ENCODE results near the gene TCF12. TPM values are rescaled to one million over a fixed set of nuclear protein-coding genes. Genes with fewer than 3 reads are reported as not detected.

TCF12 gene
- total RNA-seq, 1 donor from 2014 or later: 93.0 TPM

GRCh38 chr15:57328897-57329296 lies 410.5 kb downstream of the TCF12 start:
- no peak for ATAC-seq
- H3K36me3 ChIP-seq: no peaks in the 10 kb centered on the region

DNA sequence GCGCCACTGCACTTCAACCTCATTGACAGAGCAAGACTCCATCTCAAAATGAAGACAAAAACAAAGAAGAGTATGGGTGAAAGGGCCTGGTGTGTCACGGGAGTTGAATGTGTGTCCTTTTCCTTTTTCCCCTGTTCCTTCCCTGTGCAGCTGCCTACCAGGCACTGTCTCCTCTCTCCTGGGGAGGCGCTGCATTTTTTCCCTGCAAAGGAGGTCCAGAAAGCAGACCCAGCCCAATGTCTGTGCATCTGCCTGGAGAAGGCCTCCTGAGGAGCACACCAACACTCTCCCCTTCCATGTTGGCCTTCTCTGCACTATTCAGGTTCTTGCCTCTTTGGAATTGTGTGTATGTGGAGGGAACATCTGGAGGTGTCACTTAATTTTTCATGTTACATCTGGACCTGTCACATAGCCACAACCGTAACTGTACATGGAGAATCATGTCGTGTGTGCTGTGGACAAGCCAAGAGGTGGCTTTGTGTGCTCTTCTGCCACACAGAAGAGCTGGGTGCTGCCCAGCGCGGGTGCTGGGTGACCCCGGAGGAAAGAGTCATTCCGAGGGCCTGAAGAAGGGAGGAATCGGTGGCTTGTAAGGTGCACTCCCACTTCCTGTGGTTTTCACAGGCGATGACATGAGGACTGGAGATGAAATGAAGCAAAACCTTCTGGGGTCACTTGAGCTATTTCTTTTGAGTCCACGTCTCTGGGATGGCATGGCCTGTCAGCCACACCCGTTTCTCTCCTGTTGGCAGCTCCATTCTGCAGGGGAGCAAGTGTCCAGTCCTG lies 411.3 kb downstream of the TCF12 start:
- DNase-seq (no peak), ATAC-seq (no peak)
- H3K36me3 ChIP-seq: no peaks in the 10 kb centered on the region
- no peak for TF ChIP-seq CTCF (IDR thresholded peaks at IDR 0.05)
- intact Hi-C loops (cut with DNase I): no loop called here
- H3K4me1 ChIP-seq: peaks cover 10% of the 10 kb centered on the region
- H3K27me3 ChIP-seq (ENCODE audit: low read depth): no peaks in the 10 kb centered on the region
- no peak overlapping the region for H3K27ac ChIP-seq
- no peaks in the 10 kb centered on the region for H3K9me3 ChIP-seq
- no peak overlapping the region for H3K4me3 ChIP-seq

More at GRCh38 chr15:57328897-57329296, 410.5 kb downstream of the TCF12 start:
- no peak for DNase-seq
- H3K9me3 ChIP-seq: no peaks in the 10 kb centered on the region
- H3K27ac ChIP-seq: no peak overlapping the region
- no peak overlapping the region for H3K4me3 ChIP-seq
- intact Hi-C loops (cut with DNase I): no loop called here
- no peaks in the 10 kb centered on the region for H3K27me3 ChIP-seq (ENCODE audit: low read depth)
- peaks cover under 1% of the 10 kb centered on the region for H3K4me1 ChIP-seq
- TF ChIP-seq CTCF (IDR thresholded peaks at IDR 0.05): no peak

DNA sequence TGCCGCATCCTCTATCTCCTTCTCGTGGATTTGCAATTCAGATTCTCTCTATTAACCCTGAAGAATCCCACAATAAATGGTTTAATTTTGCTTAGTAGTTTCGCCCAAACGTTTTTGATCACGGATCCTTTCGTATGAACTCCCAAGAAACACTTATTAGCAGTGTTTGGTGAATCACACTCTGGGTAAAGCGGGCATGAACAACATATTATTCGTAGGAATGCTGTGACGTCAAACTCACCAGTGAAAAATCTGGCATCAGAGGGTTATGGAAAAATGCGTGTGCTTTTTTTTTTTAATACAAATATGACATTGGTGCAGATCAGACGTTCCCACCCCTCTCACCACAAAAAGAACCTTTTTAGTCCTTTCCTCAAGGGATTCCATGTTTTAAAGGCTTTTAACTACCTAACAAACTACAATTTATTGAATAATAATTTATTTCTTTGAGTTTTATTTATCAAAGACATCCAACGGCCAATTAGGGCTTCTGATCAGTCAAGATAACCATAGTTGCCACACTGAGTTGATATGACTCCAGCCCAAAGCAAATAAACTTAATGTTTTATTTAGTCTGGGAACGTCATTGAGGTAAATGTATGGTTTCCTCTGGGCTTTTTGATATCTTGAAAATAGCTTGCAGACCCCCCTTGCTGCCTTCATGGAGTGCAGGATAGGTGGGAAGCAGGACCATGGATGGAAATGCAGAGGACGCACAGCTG lies 412.3 kb downstream of the TCF12 start:
- Histone ChIP-seq H3K27ac (no peak overlapping the region), H3K4me3 (no peak overlapping the region), H3K4me1 (peaks cover 10% of the 10 kb centered on the region), H3K27me3 (ENCODE audit: low read depth) (no peaks in the 10 kb centered on the region), H3K9me3 (no peaks in the 10 kb centered on the region), H3K36me3 (no peaks in the 10 kb centered on the region)
- DNase-seq (no peak), ATAC-seq (no peak)
- TF ChIP-seq CTCF (IDR thresholded peaks at IDR 0.05): no peak
- intact Hi-C loops (cut with DNase I): no loop called here

- Histone ChIP-seq H3K4me1 (peaks cover 10% of the 10 kb centered on the region), H3K27ac (no peak overlapping the region), H3K4me3 (no peak overlapping the region), H3K27me3 (ENCODE audit: low read depth) (no peaks in the 10 kb centered on the region), H3K9me3 (no peaks in the 10 kb centered on the region), H3K36me3 (no peaks in the 10 kb centered on the region)
- DNase-seq (no peak), ATAC-seq (no peak)
- no peak for TF ChIP-seq CTCF (IDR thresholded peaks at IDR 0.05)
- intact Hi-C loops (cut with DNase I): no loop called here
These were observed 413.9 kb downstream of the TCF12 start for GRCh38 chr15:57332326-57332725.

DNA sequence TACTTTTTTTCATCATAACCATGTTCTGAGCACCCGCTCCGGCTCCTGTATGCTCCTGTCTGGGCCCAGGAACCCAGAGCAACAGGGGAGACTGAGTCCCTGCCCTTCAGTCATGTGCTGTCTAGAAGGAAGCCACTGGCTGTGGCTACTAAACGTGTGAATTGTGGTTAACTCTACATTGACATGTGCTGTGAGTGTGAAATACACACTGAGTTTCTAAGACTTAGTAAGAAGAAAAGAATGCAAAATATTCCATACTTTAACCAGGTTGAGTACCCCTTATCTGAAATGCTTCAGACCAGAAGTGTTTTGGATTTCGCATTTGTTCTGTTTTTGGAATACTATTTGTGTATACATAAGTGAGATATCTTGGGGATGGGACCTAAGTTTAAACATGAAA lies 415.0 kb downstream of the TCF12 start:
- intact Hi-C loops (cut with DNase I): no loop called here
- no peak for DNase-seq

More for the DNA sequence above, 415.0 kb downstream of the TCF12 start:
- no peak for TF ChIP-seq CTCF (IDR thresholded peaks at IDR 0.05)
- Histone ChIP-seq H3K27me3 (ENCODE audit: low read depth) (no peaks in the 10 kb centered on the region), H3K36me3 (no peaks in the 10 kb centered on the region), H3K9me3 (no peaks in the 10 kb centered on the region), H3K27ac (peak overlapping the region; percentile 41), H3K4me1 (peaks cover 19% of the 10 kb centered on the region), H3K4me3 (no peak overlapping the region)
- ATAC-seq: peak; percentile 51 to 75
